Smooth muscle cell (in vitro differentiated cells): ENCODE measurements around the gene IDH3G. TPM values are rescaled to one million over a fixed set of nuclear protein-coding genes. Genes with fewer than 3 reads are reported as not detected.

Source experiments
- DNase-seq: peaks from one replicate; lab custom pipeline; 2025; ENCODE audit not compliant: unreplicated experiment; lab: John Stamatoyannopoulos, UW
- H2AFZ ChIP-seq: fragments of 200-600 bp; sonication (generic); 2 replicates; pipeline ENCODE4 v1.6.0; 2016; ENCODE audit warnings: antibody characterized with exemption, low read depth, mild to moderate bottlenecking
- H3F3A ChIP-seq: fragments of 200-600 bp; sonication (generic); 2 replicates; pipeline ENCODE4 v1.6.0; 2017; ENCODE audit warnings: antibody characterized with exemption, low read depth
- H3K27ac ChIP-seq: fragments of 200-600 bp; sonication (generic); 2 replicates; pipeline ENCODE4 v1.5.1; 2016; ENCODE audit warnings: low read depth, mild to moderate bottlenecking
- H3K27me3 ChIP-seq: fragments of 200-600 bp; sonication (generic); 2 replicates; pipeline ENCODE4 v1.6.1; 2016; ENCODE audit warnings: low read depth, mild to moderate bottlenecking
- H3K36me3 ChIP-seq: fragments of 200-600 bp; sonication (generic); 2 replicates; pipeline ENCODE4 v1.5.1; 2016; ENCODE audit warnings: low read depth
- H3K4me1 ChIP-seq: fragments of 200-600 bp; sonication (generic); 2 replicates; pipeline ENCODE4 v1.5.1; 2016; ENCODE audit warnings: low read depth
- H3K4me2 ChIP-seq: fragments of 200-600 bp; sonication (generic); 2 replicates; pipeline ENCODE4 v1.6.0; 2016; ENCODE audit warnings: mild to moderate bottlenecking
- H3K4me3 ChIP-seq: fragments of 200-600 bp; sonication (generic); 2 replicates; pipeline ENCODE4 v1.5.1; 2016; ENCODE audit warnings: mild to moderate bottlenecking
- H3K79me2 ChIP-seq: fragments of 200-600 bp; sonication (generic); 2 replicates; pipeline ENCODE4 v1.6.0; 2016; ENCODE audit warnings: low read depth, mild to moderate bottlenecking
- H3K9ac ChIP-seq: fragments of 200-600 bp; sonication (generic); 2 replicates; pipeline ENCODE4 v1.6.0; 2016; ENCODE audit warnings: low read depth
- H3K9me3 ChIP-seq: fragments of 200-600 bp; sonication (generic); replicated peaks from 2 replicates; pipeline ENCODE4 v1.5.1; 2016; ENCODE audit warnings: low read depth
- H4K20me1 ChIP-seq: fragments of 200-600 bp; sonication (generic); 2 replicates; pipeline ENCODE4 v1.6.0; 2016; ENCODE audit warnings: low read depth
- WGBS: methylation state at CpG from one replicate; pipeline ENCODE4 v1.1.7; 2016; ENCODE audit warnings: low lambda C conversion rate; 5-methylcytosine and 5-hydroxymethylcytosine counted together
- polyA plus RNA-seq: library from polyadenylated mRNA; unstranded; fragments of >200 nt; fragmentation: Nextera tagmentation; extraction: Ambion mirVana; gene quantifications from 2 replicates; pipeline ENCODE4 v1.2.1, GENCODE V29; 2016
- total RNA-seq: library from RNA; depleted of rRNA; stranded (reverse); fragments of >200 nt; gene quantifications from 2 replicates; pipeline ENCODE4 v1.2.3, GENCODE V29; 2014
- TF ChIP-seq, protein P1 (sequence below): fragments of 200-600 bp; sonication (generic); IDR thresholded peaks from 2 replicates; pipeline ENCODE4 v1.5.1; 2017; ENCODE audit warnings: borderline replicate concordance, mild to moderate bottlenecking, antibody characterized with exemption; ENCODE audit not compliant: insufficient read depth, poor library complexity, severe bottlenecking

Gene IDH3G
- total and polyA plus RNA-seq, 2 experiments from 2014 or later: 86.0 to 88.9 TPM

DNA sequence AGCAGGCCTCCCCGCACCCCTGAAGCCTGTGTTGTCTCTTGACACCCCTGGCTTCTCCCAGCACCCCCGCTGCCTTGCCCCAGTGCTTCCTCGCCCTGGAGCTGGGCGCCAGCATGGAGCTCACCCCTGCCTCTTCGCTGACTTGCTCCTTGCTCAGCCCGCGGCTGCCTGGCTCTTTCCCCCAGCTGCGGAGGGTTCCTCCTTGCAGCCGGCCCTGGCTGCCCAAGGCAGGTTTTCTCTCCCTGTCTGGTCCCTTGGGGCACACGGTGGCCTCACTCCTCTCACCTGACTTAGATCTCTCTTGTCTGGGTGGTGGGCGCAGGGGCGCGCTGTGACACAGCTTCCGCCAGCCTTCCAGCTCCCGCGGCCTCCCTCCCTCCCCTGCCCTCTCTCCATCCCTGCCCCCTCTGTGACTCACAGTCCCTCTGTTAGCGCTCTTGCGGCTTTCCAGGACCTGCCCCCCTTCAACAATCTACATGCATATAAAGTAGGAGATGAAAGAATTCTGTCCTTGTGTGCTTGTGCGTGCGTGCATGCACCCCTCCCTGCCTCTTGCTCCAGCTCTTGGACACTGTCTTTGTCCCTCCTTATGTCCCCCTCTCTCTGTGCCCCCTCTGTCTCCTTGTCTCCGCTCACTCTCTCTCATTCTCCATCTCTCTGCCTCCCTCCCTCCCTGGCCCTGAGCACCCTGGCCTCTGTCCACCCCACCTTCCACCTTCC, 27.9 kb downstream of the IDH3G start:
- H3K4me2 ChIP-seq: peak overlapping the region; percentile 87
- H3F3A ChIP-seq: no peaks in the 10 kb centered on the region
- no peak overlapping the region for H2AFZ ChIP-seq
- no peaks in the 10 kb centered on the region for H3K27me3 ChIP-seq
- H3K4me3 ChIP-seq: peak overlapping the region; percentile 38
- TF ChIP-seq, protein P1, sequence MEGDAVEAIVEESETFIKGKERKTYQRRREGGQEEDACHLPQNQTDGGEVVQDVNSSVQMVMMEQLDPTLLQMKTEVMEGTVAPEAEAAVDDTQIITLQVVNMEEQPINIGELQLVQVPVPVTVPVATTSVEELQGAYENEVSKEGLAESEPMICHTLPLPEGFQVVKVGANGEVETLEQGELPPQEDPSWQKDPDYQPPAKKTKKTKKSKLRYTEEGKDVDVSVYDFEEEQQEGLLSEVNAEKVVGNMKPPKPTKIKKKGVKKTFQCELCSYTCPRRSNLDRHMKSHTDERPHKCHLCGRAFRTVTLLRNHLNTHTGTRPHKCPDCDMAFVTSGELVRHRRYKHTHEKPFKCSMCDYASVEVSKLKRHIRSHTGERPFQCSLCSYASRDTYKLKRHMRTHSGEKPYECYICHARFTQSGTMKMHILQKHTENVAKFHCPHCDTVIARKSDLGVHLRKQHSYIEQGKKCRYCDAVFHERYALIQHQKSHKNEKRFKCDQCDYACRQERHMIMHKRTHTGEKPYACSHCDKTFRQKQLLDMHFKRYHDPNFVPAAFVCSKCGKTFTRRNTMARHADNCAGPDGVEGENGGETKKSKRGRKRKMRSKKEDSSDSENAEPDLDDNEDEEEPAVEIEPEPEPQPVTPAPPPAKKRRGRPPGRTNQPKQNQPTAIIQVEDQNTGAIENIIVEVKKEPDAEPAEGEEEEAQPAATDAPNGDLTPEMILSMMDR: no peak
- H3K4me1 ChIP-seq: no peaks in the 10 kb centered on the region
- H4K20me1 ChIP-seq: no peaks in the 10 kb centered on the region
- DNase-seq: no peak
- H3K36me3 ChIP-seq: no peaks in the 10 kb centered on the region
- H3K79me2 ChIP-seq: no peaks in the 10 kb centered on the region
- WGBS: 59% methylated on average over 14 of the region's 21 CpGs
- H3K27ac ChIP-seq: peak overlapping the region; percentile 73
- peak overlapping the region; percentile 47 for H3K9ac ChIP-seq
- H3K9me3 ChIP-seq: no peaks in the 10 kb centered on the region

DNA sequence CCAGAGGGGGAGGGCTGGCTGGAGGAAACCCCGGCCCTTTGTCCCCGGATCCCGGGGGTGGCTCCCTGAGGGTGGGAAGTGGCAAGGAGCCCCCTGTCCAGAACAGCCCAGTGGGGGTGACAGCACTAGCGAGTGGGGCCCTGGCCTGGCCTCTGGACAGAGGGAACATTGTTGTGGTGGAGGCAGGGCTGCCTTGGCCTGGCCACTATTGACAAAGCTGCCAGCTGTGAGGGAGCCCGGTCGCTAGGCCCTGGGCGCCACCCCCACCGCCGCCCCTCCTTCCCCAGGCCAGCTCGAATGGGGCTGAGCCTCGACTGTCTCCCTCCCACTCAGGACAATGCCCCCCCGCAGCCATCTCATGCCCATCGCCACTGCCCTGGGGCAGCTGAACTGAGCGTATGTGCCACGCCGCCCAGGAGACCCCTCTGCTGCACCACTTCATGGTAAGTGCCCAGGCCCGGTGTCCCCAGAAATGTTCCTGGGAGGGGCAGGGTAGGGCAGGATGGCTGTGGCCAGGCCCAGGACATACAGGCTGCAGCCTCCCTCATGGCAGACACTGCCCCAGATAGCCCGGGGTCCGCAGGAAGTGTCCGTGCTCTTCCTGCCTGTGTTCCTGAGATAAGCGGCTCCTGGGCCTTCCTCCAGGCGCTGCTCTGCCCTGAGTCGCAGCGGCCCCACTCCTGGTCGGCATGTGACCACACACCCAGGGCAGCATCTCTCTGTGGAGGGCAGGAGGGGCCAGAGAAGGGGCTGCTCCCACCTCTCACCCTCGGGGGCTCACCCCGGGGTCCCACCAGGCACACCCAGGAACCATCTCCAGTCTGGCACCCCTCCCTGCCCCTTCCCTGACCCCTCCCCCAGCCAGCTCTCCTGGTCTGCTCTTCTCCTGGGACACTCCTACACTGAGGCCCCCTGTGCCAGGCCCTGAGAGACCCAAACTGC, 28.8 kb downstream of the IDH3G start:
- Histone ChIP-seq H3K79me2 (no peaks in the 10 kb centered on the region), H3K9me3 (no peaks in the 10 kb centered on the region), H2AFZ (no peak overlapping the region), H4K20me1 (no peaks in the 10 kb centered on the region), H3F3A (no peaks in the 10 kb centered on the region), H3K36me3 (no peaks in the 10 kb centered on the region), H3K9ac (peak overlapping the region; percentile 47), H3K4me2 (peak overlapping the region; percentile 87), H3K27me3 (no peaks in the 10 kb centered on the region), H3K4me1 (no peaks in the 10 kb centered on the region), H3K27ac (peak overlapping the region; percentile 73), H3K4me3 (peak overlapping the region; percentile 38)
- WGBS: 68% methylated on average over 17 of the region's 27 CpGs
- no peak for DNase-seq
- TF ChIP-seq, protein P1: no peak

DNA sequence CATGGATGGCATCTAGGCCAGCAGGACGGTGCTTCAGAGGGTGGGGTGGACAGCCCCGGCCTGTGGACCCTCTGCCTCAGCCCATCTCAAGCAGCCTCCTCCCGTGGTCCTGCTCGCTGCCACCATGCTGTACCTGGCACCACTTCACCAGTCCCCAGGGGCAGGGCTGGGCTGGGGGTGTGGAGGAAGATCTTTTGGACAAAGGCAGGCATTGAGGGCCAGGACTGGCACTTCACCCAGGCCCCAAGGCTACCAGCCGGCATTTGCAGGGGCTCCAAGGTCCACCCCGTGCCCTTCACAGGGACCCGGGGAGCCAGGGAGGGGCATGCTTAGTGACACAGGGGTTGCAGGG, 29.4 kb downstream of the IDH3G start:
- H2AFZ ChIP-seq: no peak overlapping the region
- DNase-seq: no peak
- no peaks in the 10 kb centered on the region for H3K36me3 ChIP-seq
- no peaks in the 10 kb centered on the region for H4K20me1 ChIP-seq
- WGBS: 94% methylated on average over 7 of the region's 7 CpGs
- H3K27me3 ChIP-seq: no peaks in the 10 kb centered on the region
- TF ChIP-seq, protein P1: no peak
- no peaks in the 10 kb centered on the region for H3K9me3 ChIP-seq
- H3K4me1 ChIP-seq: no peaks in the 10 kb centered on the region
- H3K4me2 ChIP-seq: no peak overlapping the region
- no peak overlapping the region for H3K9ac ChIP-seq
- H3K27ac ChIP-seq: no peak overlapping the region
- no peaks in the 10 kb centered on the region for H3K79me2 ChIP-seq
- no peak overlapping the region for H3K4me3 ChIP-seq
- H3F3A ChIP-seq: no peaks in the 10 kb centered on the region
